ENCODE results near the gene RASSF6. TPM values are rescaled to one million over a fixed set of nuclear protein-coding genes. Genes with fewer than 3 reads are reported as not detected.

RASSF6 gene
- total RNA-seq, 1 experiment from 2014 or later, result 0.22 TPM

DNA sequence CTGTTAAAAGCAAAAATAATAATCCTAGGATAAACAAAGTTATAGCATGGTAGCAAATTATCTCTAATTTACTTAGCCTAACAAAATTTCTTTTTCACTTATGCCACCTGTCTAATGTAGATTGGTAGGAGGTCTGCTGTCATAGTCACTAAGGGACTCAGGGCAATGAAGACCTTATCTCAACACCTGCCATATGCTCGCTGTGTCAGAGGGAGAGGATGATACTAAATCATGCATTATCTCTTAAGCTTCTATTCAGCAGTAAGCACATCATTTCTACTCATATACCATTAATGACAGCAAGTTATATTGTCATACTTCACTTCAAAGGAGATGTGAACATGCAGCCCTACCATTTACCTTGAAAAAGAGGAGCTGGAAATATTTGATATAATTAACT lies 94.6 kb downstream of the RASSF6 start:
- Histone ChIP-seq H4K5ac (ENCODE audit: insufficient read length, low read depth, low read length) (no peak overlapping the region), H3K4ac (ENCODE audit: low read depth, low read length) (no peak overlapping the region), H3K27me3 (ENCODE audit: insufficient read depth, low read length) (no peaks in the 10 kb centered on the region), H3K23ac (ENCODE audit: insufficient read length, low read depth, low read length) (no peak overlapping the region), H2AK5ac (ENCODE audit: insufficient read length, low read length) (no peak overlapping the region), H3K27ac (ENCODE audit: insufficient read length, low read depth, low read length) (no peak overlapping the region), H2BK20ac (ENCODE audit: low read depth, low read length, poor library complexity, severe bottlenecking) (no peak overlapping the region), H3K18ac (ENCODE audit: insufficient read length, low read depth, low read length) (no peak overlapping the region), H4K8ac (replicated peaks; ENCODE audit: insufficient read length, low read depth, low read length) (no peak overlapping the region), H2BK15ac (ENCODE audit: low read depth, low read length) (no peak overlapping the region), H3K9me3 (ENCODE audit: control insufficient read depth, low read depth, low read length) (no peaks in the 10 kb centered on the region), H3K79me1 (ENCODE audit: insufficient read depth, low read depth, low read length, poor library complexity, severe bottlenecking) (no peaks in the 10 kb centered on the region), H3K4me1 (ENCODE audit: insufficient read depth, low read length) (no peaks in the 10 kb centered on the region; the same call in 1 of the 2 replicates), H3K56ac (ENCODE audit: insufficient read length, low read depth, low read length) (no peak overlapping the region), H2BK12ac (ENCODE audit: insufficient read length, low read depth, low read length) (no peak overlapping the region), H3K14ac (ENCODE audit: insufficient read depth, low read length) (no peak overlapping the region), H4K91ac (ENCODE audit: insufficient read length, low read depth, low read length) (no peak overlapping the region), H2BK120ac (ENCODE audit: low read depth, low read length, poor library complexity, severe bottlenecking) (no peak overlapping the region), H3K4me2 (ENCODE audit: insufficient read depth, insufficient read length, low read length) (no peak overlapping the region), H3K9ac (ENCODE audit: extremely low read depth, insufficient read length, low read length) (no peak overlapping the region), H3K79me2 (ENCODE audit: insufficient read depth, low read length) (no peaks in the 10 kb centered on the region), H2BK5ac (ENCODE audit: insufficient read length, low read length) (no peak overlapping the region), H2AFZ (ENCODE audit: low read length) (no peak overlapping the region), H3T11ph (ENCODE audit: low read length) (no peak overlapping the region), H3K23me2 (ENCODE audit: insufficient read length, low read depth, low read length, poor library complexity, severe bottlenecking) (no peaks in the 10 kb centered on the region), H4K20me1 (ENCODE audit: control insufficient read depth, insufficient read depth, insufficient read length) (no peaks in the 10 kb centered on the region)
- Mint-ChIP-seq H3K9me3 (no peaks in the 10 kb centered on the region), H3K36me3 (ENCODE audit: insufficient read depth in 1 of 3, low read depth in 3 of 3) (no peaks in the 10 kb centered on the region), H3K4me3 (no peak overlapping the region), H3K27me3 (ENCODE audit: low read depth) (no peaks in the 10 kb centered on the region; the same call in 1 of the 2 replicates), H3K4me1 (peaks cover 15% of the 10 kb centered on the region in 2 experiments), H3K27ac (no peak overlapping the region)
- no CpG with 5 or more reads among the region's 1 CpG for WGBS (ENCODE audit: extremely low coverage, insufficient read length, low lambda C conversion rate)
- TF ChIP-seq, protein P1, sequence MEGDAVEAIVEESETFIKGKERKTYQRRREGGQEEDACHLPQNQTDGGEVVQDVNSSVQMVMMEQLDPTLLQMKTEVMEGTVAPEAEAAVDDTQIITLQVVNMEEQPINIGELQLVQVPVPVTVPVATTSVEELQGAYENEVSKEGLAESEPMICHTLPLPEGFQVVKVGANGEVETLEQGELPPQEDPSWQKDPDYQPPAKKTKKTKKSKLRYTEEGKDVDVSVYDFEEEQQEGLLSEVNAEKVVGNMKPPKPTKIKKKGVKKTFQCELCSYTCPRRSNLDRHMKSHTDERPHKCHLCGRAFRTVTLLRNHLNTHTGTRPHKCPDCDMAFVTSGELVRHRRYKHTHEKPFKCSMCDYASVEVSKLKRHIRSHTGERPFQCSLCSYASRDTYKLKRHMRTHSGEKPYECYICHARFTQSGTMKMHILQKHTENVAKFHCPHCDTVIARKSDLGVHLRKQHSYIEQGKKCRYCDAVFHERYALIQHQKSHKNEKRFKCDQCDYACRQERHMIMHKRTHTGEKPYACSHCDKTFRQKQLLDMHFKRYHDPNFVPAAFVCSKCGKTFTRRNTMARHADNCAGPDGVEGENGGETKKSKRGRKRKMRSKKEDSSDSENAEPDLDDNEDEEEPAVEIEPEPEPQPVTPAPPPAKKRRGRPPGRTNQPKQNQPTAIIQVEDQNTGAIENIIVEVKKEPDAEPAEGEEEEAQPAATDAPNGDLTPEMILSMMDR (conservative IDR thresholded peaks at IDR 0.05), result no peak
- DNase-seq, result no peak
